Fibroblast of skin of right biceps (primary cell): Measurements from ENCODE around the gene HRH2.
"Not testable (repeated sequence)": the region's sequence is repeated elsewhere in the genome, so short reads cannot be mapped to it uniquely, and the experiment has no call there.

Source experiments
- DNase-seq: peaks from one replicate; pipeline ENCODE4 v3.0.0-alpha.2; 2013

HRH2 gene

DNA sequence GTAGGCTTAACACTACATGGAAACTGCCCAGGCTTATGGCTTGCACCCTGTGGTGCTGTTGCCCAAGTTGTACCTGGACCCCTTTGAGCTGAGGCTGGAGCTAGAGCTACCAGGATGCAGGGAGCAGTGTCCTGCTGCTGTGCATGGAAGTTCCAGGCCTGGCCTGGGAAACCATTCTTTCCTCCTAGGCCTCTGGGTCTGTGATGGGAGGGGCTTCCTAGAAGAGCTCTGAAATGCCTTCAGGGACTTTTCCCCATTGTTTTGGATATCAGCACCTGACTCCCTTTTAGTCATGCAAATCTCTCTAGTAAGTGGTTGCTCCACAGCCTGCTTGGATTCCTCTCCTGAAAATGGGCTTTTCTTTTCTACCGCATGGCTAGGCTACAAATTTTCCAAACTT is 7.9 kb upstream of the HRH2 start:
- no peak for DNase-seq

DNA sequence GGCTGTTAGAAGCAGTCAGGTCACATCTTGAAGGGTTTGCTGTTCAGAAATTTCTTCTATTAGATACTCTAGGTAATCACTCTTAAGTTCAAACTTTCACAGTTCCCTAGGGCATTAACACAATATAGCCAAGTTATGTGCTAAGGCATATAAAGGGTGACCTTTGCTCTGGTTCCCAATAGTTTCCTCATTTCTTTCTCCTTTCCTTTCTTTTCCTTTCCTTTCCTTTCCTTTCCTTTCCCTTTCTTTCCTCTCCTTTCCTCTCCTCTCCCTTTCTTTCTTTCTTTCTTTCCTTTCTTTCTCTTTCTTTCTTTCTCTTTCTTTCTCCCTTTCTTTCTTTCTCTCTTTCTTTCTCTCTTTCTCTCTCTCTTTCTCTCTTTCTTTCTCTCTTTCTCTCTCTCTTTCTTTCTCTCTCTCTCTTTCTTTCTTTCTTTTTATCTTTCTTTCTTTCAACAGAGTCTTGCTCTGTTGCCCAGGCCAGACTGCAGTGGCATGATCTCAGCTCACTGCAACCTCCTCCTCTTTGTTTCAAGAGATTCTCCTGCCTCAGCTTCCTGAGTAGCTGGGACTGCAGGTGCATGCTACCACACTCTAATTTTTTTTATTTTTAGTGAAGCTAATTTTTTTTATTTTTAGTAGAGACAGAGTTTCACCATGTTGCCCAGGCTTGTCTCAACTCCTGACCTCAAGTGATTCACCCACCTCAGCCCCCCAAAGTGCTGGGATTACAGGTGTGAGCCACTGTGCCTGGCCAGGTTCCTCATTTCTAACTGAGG is 7.3 kb upstream of the HRH2 start:
- not testable (repeated sequence) for DNase-seq

DNA sequence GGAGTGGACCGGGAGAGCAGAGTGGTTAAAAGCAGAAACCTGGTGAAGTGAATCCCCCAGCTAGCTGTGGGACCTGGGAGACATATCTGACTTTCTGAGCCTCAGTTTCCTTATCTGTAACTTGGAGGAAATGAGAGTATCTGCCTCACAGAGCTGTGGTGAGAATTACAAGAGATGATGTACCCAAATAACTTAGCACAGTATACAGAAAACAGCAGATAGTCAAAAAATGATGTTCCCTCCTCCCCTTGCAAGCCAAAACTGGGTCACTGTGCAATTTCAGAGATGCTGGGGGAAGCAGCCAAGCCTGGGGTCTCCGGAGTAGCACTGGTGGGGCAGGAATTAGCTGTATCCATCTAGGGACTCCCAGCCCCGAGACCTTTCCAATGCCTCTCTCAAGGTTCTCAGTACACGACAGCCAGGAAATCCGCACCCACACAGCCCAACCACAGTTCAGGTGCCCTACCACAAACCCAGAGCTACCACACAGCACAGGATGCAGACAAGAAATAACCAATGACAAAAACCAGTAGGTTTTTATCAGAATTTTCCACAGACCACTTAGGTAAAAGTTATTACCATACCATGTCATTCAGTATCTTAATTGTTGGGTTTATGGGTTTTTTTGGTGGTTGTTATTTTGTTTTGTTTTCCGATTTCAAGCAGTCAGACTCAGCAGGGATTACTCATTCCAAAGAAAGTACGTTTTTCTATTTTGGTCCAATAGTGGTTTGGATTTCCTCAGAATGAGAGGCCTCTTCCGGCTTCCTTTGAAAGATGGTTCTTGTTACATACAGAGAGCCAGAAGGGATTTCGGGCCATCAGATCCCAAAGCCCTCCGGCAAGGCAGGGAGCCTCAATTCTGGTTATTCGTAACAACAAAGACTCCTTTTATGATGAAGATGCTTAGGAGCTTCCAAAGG is 4.9 kb upstream of the HRH2 start:
- DNase-seq: peak; percentile 4

DNA sequence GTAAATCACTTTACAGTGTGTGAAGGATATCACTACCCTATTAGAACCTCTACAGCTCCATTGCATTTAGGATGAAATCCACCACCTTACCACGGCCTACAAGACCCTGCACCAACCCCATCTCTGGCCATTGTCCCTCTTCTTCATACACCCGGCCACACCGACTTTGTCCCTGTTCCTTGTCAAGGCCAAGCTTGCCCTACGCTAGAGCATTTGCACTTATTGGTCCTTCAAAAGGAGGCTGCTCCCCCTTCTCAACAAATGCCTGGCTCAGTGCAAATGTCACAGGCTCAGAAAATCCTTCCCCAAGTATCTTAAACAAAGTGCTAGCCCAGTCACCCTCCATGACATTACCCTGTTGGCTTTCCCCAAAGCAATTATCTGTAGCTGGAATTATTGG is 4.1 kb upstream of the HRH2 start:
- DNase-seq: no peak

DNA sequence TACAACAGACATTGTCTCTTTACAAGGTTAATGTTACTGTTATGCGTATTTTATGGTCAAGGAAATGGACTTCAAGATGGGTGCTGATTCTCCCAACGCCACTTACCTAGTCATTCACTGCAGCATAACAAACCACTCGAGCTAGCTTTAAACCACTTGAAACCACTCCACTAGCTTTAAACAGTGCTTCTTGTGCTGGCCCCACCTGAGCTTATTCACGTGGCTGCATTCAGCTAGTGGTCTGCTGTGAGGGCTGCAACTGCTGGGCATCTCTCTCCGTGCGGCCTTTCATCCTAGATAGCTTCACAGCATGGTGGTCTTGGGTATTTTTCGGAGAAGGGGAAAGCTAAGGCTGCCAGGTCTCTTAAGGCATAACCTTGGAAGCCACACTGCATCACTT is 3.5 kb upstream of the HRH2 start:
- DNase-seq: no peak

DNA sequence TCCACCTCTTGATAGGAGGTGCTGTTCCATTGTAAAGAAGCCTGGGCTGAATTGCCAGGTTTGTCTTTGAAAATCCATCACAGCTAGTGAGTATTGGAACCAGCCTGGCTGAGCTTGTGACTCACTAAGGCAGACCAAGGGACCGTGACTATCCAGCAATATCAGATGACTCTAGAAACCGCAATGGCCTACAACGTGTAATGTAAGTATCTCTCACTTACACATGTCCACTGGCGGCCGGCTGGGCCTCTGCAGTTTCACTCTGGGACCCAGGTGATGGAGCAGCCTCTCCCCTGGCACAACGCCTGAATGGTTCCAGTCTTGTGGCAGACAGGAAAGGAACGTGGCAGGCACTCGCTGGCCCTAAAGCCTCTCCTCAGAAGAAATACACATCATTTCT is 3.1 kb upstream of the HRH2 start:
- no peak for DNase-seq

DNA sequence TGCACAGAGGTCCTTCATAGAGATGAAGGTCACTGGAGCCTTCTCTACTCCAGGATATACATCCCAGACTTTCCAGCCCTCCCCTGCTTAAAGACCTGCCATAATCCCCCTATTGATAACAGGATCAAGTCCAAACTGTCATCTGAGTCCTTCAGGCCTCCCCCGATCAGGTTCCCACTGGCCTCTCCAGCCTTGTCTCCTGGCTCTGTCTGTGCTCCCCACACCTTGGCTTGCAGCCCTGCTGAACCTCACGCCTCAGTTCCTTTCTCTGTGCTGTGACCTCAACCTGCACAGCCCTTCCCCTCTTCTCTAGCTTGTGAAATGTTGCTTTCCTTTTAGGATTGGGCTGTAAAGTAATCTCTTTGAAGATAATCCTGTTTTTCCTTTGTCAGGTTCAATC is 2.5 kb upstream of the HRH2 start:
- DNase-seq: no peak

DNA sequence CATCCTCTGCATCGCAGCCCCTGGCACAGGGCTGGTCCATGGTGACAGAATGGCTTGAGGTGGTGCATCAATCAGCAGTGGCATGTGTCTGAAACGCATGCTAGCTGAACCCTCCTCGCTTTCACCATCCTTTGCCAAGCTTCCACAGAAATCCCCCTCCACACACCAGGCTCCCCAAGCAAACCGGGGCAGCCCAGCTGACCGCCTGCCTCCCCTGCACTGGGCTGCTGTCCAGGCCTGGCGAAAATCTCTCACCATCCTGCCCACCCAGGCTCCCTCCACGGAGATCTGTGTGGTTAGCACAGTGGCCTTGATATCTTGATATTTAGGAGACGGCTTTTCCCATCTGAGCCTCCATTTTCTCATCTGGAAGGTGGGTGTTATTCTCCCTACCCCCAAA is 905 bp upstream of the HRH2 start:
- no peak for DNase-seq

DNA sequence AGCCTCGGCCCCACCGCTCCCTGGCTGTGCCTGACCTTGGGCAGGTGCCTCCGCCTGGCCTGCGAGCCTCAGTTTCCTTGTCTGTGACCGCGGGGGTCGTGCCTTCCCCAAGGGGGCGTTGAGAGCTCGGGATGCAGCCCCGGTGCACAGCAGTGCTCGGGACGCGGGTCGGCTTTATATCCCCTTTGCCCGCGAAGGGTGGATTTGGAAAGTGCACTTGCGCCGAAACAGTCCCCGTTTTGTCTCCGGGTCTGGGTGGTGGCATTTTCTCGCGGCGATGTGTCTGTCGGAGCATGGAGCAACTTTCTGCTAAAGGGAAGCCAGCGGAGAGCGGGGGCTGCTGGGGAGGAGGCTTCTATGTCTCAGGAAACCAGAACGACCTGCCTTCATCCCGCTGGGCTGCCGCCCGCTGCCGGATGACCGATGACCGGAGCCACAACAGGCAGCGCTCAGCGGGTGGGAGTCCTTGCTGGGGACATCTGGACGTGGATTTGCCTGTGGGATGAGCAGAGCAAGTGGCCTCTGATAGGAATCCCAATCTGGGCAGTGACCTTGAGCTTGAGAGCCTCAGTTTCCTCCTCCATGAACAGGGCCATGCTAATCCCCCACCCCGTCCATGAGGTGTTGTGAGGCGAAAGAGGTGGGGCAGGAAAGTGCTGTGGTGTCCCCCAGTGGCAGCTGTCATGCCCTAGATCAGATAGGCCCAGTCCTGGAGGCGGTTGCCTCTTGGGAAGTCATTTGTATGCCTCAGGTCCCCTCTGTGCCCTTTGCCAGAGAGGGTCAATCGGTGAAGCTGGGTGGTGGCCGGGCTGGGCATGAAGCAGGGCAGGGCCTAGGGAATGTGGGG is 651 bp downstream of the HRH2 start:
- no peak for DNase-seq

DNA sequence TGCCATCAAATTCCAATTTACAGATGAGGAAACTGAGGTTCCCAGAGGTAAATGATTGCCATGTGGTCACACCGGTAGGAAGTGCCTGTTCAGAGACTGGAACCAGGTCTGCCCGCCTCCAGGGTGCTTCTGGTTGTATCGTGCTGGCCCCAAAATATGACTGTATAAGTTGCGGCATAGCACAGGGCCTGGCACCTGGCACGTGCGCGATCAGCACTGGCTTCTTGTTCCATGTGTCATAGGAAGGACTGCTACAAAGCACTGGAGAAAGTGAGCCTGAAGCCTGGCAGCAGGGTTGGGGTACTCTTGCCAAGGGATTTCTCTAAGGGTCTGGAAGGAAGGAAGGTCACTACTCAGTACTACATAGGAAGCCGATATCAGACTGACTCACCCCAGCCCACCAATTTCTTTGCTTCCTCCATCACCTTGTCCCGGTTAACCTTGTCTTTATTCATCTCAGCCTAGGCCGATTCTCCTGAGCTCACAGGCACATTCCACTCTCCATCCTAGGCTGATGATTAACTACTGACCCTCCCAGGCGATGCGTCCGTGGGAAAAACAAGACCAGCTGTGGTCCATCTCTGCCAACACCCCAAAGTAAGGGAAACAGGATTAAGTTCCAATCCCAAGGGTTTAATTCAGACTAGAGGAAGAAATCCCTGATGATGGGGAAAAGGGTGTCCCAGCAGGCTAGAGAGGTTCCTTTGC is 1.8 kb downstream of the HRH2 start:
- DNase-seq: no peak

DNA sequence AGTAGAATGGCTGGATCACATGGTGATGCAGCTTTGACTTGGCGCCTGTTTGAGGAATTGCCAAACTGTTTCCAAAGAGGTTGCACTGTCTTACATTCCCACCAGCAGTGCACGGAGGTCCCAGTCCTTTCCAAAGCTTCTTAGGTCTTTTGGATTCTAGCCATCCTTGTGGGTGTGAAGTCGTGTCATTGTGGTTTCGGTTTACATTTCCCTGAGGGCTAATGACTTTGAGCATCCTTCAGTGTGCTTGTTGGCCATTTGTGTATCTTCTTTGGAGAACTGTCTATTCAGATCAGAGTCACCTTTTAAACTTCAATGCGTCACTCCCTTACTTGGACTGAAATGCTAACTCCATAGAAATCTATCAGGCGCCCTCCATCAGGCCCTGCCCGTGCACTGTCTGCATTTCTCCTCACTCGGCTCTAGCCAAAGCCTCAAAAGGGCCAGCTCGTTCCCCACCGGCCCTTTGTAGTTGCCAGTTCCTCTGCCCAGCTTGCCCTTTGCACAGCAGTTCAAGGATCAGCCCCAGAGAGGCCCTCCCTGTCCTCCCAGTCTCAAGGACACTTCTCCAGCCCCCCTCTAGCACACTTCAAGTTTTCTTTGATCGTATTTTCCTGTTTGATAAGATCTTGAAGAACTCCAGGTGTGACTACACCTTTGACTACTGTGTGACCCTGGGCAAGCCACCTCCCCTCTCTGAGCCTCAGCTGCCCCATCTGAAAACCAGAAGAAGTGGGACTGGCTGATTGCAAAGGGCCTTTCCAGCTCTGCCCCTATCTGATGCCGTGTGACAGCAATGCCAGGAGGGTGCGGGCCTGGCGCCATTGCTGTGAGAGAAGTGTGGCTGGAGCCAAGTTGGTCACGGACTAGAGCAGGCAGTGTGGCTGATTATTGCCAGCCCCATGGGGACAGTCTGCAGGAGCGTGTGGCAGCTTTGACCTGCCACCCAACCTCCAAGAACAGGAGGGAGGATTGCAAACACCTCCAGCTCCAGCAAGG is 5.6 kb downstream of the HRH2 start:
- no peak for DNase-seq

DNA sequence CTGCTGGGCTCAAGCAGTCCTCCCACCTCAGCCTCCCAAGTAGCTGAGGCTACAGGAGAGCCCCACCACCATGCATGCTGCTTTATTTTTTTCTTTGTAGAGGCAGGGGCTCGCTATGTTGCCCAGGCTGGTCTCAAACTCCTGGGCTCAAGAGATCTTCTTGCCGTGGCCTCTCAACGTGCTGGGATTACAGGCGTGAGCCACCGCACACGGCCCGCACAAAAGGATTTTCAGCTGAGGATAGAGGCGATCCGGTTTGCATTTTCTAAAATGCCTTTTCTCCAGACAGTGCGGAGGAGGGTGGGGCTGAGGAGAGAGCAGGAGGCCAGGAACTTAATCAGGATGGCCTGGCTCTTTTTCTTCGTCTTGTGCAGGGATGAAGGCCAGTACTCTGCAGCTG is 6.9 kb downstream of the HRH2 start:
- no peak for DNase-seq

DNA sequence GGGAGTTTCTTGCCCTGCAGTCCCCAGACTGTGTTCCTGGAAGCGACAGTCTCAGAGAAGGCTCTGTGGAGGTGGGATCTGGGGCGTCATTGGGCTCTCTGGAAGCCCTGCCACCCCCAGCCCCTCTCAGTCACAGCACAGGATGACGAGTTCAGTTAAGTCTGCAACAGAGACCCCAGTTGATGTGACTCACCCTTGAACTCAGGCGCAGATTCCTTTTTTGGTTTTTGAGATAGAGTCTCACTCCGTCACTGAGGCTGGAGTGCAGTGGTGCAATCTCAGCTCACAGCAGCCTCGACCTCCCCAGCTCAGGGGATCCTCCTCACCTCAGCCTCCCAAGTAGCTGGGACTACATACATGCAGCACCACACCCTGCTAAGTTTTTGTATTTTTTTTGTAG is 8.3 kb downstream of the HRH2 start:
- DNase-seq: no peak

DNA sequence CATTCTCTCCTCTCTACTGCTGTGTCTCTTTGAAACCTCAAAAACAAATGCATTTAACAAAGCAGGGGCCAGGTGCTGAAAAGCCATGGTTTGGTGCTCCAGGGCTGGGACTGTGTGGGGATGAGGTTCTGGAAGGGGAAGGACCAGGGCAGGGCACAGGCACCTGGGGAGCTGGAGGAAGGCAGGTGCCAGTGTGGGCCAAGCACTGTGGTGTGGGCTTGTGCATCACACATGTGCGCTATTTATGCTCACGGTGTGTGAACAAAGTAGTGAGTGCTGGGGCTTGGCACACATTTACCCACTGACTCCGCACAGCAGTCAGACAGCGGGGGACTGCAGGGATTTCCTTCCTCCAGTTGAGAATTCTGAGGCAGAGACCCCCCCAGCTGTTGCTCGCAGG is 10.1 kb downstream of the HRH2 start:
- DNase-seq: no peak

DNA sequence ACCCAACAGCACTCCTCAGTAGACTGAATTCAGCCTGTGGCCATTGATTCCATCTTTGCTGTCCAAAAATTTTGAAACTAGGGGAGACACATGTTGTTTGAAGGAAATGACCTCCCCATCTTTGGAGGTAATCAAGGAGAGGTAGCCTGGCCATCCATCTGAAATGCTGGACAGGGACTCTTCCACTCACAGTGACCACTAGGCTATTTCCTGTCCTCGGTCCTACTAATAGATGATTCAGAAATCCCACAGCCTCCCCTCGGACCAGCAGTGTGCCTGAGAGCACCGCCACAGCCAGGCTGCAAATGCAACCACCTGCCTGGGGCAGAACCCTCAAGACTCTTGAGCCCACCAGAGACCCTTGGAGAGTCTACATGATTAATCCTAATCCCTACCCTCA is 12.5 kb downstream of the HRH2 start:
- no peak for DNase-seq

DNA sequence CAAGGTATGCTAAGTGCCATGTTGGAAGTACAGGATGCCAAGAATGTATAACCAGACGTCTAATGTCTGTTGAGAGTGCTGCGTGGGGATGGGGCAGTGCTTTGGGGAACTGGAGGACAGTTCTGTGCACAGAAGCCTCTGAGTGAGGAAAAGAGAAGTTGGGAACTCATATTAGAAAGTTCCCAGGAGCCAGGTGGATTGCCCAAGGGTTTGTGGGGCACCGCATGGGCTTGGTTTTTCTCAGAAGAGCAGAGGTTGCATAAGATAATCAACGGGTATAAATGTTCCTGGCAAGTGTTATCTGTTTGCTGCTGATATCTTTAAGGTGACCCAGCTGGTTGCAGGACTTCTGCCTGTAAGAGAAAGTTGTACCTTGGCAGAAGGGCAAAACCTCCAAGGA is 13.1 kb downstream of the HRH2 start:
- no peak for DNase-seq

DNA sequence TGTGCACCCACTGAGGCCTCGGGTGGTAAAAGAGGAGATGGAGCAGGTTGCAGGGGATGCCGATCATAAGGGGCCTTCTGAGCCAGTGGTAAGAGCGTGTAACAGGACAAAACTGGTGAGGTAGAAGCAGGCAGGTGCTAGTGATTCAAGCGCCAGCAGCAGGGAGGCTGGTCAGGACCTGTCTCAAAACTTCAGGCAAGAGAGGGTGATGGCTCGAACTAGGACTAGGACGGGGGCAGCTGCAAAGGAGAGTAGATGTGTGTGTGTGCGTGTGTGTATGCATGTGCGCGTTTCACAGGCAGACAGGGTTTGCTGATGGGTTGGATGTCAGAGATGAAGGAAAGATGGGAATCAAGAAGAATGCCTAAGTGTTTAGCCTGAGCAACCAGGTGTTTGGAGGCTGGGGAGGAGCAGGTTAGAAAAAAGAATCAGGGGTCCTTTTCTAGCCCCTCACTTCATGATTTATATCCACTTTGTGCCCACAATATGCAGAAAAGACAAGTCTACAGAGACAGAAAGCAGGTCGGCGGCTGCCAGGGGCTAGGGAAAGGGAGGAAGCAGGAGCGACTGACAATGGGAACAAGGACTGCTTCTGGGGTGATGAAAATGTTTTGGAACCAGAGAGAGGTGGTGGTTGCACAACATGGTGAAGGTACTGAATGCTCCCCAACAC is 15.2 kb downstream of the HRH2 start:
- DNase-seq: no peak

DNA sequence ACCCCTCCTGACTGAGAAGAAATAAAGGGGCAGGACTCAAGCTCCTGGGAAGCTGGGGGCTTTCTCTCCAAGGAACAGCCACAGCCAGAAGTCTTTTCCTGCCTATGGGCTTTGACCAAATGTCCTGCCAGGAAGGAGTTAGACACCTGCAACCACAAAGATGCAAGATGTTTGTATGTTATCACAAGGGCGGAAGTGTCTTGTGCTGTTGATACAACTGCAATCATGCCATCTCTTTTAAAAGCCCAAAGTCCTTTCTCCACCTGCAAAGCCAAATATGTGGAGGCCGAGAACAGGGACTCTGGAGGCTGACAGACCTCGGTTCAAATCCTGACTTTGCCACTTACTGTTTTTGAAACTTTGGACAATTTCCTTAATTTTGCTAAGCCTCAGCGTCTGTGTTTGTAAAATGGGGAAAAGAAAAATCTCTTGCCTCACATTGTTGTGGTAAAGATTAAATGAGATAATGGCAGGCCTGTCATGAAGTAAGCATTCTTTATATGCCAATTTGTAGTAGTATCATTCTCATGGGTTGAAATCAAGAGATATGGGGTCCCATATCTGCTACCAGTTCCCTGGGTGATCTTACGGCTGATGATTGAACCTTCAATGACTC is 17.0 kb downstream of the HRH2 start:
- DNase-seq: no peak

DNA sequence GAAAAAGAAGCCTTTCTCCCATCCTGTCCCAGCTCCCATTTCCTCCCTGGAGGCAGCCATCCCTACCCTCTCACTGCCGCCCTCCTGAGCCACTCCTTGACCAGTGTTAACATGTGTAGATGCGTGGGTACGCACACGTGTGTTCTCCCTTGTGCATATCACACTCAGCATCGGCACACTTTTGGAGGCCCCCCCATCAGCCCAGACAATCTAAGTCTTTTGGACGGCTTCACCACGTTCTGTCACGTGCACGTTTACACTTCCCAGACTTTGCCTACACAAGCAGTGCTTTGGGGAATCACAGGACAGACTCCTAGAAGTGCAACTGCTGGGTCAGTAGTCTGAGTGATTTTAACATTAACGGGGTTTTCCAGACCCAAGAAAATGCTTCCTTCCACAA is 18.0 kb downstream of the HRH2 start:
- DNase-seq: no peak

DNA sequence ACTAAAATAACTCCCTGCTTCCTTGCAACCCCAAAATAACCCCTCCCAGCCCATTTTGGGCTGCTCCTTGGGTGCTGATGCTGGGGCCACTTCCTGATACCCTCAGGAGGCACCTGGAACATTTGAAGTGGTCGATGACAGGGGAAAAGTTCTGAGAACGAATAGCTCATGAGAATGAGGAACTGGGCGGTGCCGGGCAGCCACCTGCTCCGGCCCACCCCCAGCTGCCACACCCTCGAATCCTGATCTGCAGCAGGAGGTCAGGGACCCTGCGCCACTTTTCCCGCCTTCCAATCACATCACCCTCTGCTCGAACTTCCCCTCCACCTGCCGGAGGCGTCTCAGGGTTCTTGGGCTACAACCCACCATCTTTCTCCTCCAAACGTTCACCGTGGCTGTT is 19.7 kb downstream of the HRH2 start:
- no peak for DNase-seq
